IMR-90 (cell line): ENCODE data around the gene KDR. TPM values are rescaled to one million over a fixed set of nuclear protein-coding genes. Genes with fewer than 3 reads are reported as not detected.

Source experiments
- ATAC-seq: fragments of 200-7000 bp; cut with Tn5 transposase; 2 replicates; pipeline ENCODE4 v1.9.1; 2020; ENCODE audit warnings: low read depth, mild to moderate bottlenecking, moderate library complexity
- BruUV-seq: library from RNA; stranded (reverse); fragments of 400-500 nt; replicated peaks from 2 replicates; lab custom pipeline; 2021; lab: Mats Ljungman, UMichigan
- CTCF ChIA-PET: fragments of 300-600 bp; formaldehyde crosslinking; extraction: SDS; loops from one replicate; lab custom pipeline; 2021; ENCODE audit warnings: antibody characterized with exemption; lab: Yijun Ruan, JAX
- POLR2A ChIA-PET: fragments of 300-600 bp; sonication (Branson Sonifier 250); formaldehyde crosslinking; loops from one replicate; lab custom pipeline; 2022; ENCODE audit warnings: antibody characterized with exemption; ENCODE audit not compliant: unreplicated experiment; lab: Charles Lee
- DNase-seq: peaks from one replicate; pipeline ENCODE4 v3.0.0; 2013
- H2AFZ ChIP-seq: replicated peaks from 2 replicates; pipeline ENCODE3; 2013; ENCODE audit warnings: low read length, mild to moderate bottlenecking; ENCODE audit not compliant: poor library complexity
- H2AK5ac ChIP-seq: 2 replicates; pipeline ENCODE4 v1.6.1; 2013; ENCODE audit warnings: low read depth, low read length, inconsistent platforms
- H2AK9ac ChIP-seq: replicated peaks from 2 replicates; pipeline ENCODE3; 2013; ENCODE audit warnings: mild to moderate bottlenecking, low read depth, low read length, moderate library complexity; ENCODE audit not compliant: poor library complexity
- H2BK120ac ChIP-seq: 2 replicates; pipeline ENCODE4 v1.6.1; 2013; ENCODE audit warnings: low read depth, low read length, inconsistent platforms
- H2BK15ac ChIP-seq: 3 replicates; pipeline ENCODE4 v1.6.1; 2013; ENCODE audit warnings: low read depth, low read length, inconsistent platforms
- H2BK20ac ChIP-seq: 2 replicates; pipeline ENCODE4 v1.6.1; 2013; ENCODE audit warnings: low read depth, mild to moderate bottlenecking, inconsistent platforms, low read length, moderate library complexity
- H2BK5ac ChIP-seq: 2 replicates; pipeline ENCODE4 v1.6.1; 2013; ENCODE audit warnings: mild to moderate bottlenecking, low read depth, low read length, inconsistent platforms; ENCODE audit not compliant: poor library complexity, severe bottlenecking
- H3K14ac ChIP-seq: replicated peaks from 2 replicates; pipeline ENCODE4 v1.6.1; 2013; ENCODE audit warnings: low read depth, low read length, inconsistent platforms
- H3K18ac ChIP-seq: 2 replicates; pipeline ENCODE4 v1.6.1; 2013; ENCODE audit warnings: low read depth, low read length, control low read depth
- H3K23ac ChIP-seq: 2 replicates; pipeline ENCODE4 v1.6.1; 2013; ENCODE audit warnings: low read depth, low read length, inconsistent platforms
- H3K27ac ChIP-seq: 2 replicates; pipeline ENCODE4 v1.5.1; 2013; ENCODE audit warnings: mild to moderate bottlenecking, control low read depth, low read length; ENCODE audit not compliant: insufficient read depth
- H3K27me3 ChIP-seq: 2 replicates; pipeline ENCODE4 v1.6.1; 2013; ENCODE audit warnings: low read length; ENCODE audit not compliant: control insufficient read depth, insufficient read depth
- H3K36me3 ChIP-seq: 2 replicates; pipeline ENCODE4 v1.6.1; 2013; ENCODE audit warnings: low read length, mixed read lengths; ENCODE audit not compliant: control insufficient read depth, insufficient read depth
- H3K4ac ChIP-seq: 2 replicates; pipeline ENCODE4 v1.6.1; 2013; ENCODE audit warnings: low read depth, low read length, inconsistent platforms
- H3K4me1 ChIP-seq: 2 replicates; pipeline ENCODE4 v1.6.1; 2013; ENCODE audit warnings: low read length, mixed read lengths; ENCODE audit not compliant: control insufficient read depth, insufficient read depth
- H3K4me2 ChIP-seq: 2 replicates; pipeline ENCODE4 v1.6.1; 2013; ENCODE audit warnings: low read depth, mild to moderate bottlenecking, control low read depth, low read length, moderate library complexity
- H3K4me3 ChIP-seq: 2 replicates; pipeline ENCODE4 v1.5.1; 2013; ENCODE audit warnings: low read depth, mild to moderate bottlenecking, control low read depth, low read length, moderate library complexity; ENCODE audit not compliant: insufficient read depth
- H3K56ac ChIP-seq: 2 replicates; pipeline ENCODE4 v1.6.1; 2013; ENCODE audit warnings: low read length, inconsistent platforms; ENCODE audit not compliant: insufficient read depth; ENCODE audit errors: extremely low read depth
- H3K79me1 ChIP-seq, 2 experiments: 2 replicates each; pipeline ENCODE4 v1.6.1; 2013; ENCODE audit warnings: low read length in 2 of 2, inconsistent platforms in 1 of 2, low read depth in 1 of 2
- H3K9ac ChIP-seq: 2 replicates; pipeline ENCODE4 v1.6.1; 2013; ENCODE audit warnings: low read depth, low read length, control low read depth
- H3K9me1 ChIP-seq: 2 replicates; pipeline ENCODE4 v1.6.1; 2013; ENCODE audit warnings: low read length, inconsistent platforms; ENCODE audit not compliant: insufficient read depth
- H3K9me3 ChIP-seq: 2 replicates; pipeline ENCODE4 v1.6.1; 2013; ENCODE audit warnings: low read length; ENCODE audit not compliant: control insufficient read depth, insufficient read depth
- H4K20me1 ChIP-seq: 2 replicates; pipeline ENCODE4 v1.6.1; 2013; ENCODE audit warnings: low read length, inconsistent platforms; ENCODE audit not compliant: insufficient read depth
- H4K5ac ChIP-seq: 2 replicates; pipeline ENCODE4 v1.6.1; 2013; ENCODE audit warnings: mild to moderate bottlenecking, low read depth, low read length, control low read depth
- H4K8ac ChIP-seq, 2 experiments: 2 replicates each; pipeline ENCODE4 v1.6.1; 2013; ENCODE audit warnings: low read depth in 2 of 2, low read length in 2 of 2, control low read depth in 1 of 2, inconsistent platforms in 1 of 2
- H4K91ac ChIP-seq: 2 replicates; pipeline ENCODE4 v1.6.1; 2013; ENCODE audit warnings: low read depth, low read length, inconsistent platforms; ENCODE audit not compliant: insufficient read depth
- BHLHE40 ChIP-seq: fragments of 150-350 bp; IDR thresholded peaks from 2 replicates; pipeline ENCODE4 v1.6.1; 2016; ENCODE audit warnings: mild to moderate bottlenecking, low read depth, low read length
- CEBPB ChIP-seq: IDR thresholded peaks from 2 replicates; pipeline ENCODE4 v1.6.1; 2012; ENCODE audit warnings: low read depth, low read length, improper control_type of control experiment
- CHD1 ChIP-seq: IDR thresholded peaks from 2 replicates; pipeline ENCODE4 v1.6.1; 2012; ENCODE audit warnings: low read depth, low read length, improper control_type of control experiment
- FOS ChIP-seq: fragments of 150-350 bp; IDR thresholded peaks from 2 replicates; pipeline ENCODE4 v1.6.1; 2016; ENCODE audit warnings: low read depth, low read length
- MAFK ChIP-seq: IDR thresholded peaks from 2 replicates; pipeline ENCODE4 v1.6.1; 2012; ENCODE audit warnings: low read depth, low read length, improper control_type of control experiment
- MAZ ChIP-seq: IDR thresholded peaks from 2 replicates; pipeline ENCODE4 v1.6.1; 2012; ENCODE audit warnings: low read depth, mild to moderate bottlenecking, low read length, improper control_type of control experiment, moderate library complexity, borderline replicate concordance
- MXI1 ChIP-seq: IDR thresholded peaks from 2 replicates; pipeline ENCODE4 v1.6.1; 2012; ENCODE audit warnings: low read depth, mild to moderate bottlenecking, low read length, moderate library complexity, borderline replicate concordance
- NFE2L2 ChIP-seq: fragments of 150-350 bp; IDR thresholded peaks from 2 replicates; pipeline ENCODE4 v1.6.1; 2016; ENCODE audit warnings: low read depth, mild to moderate bottlenecking, low read length
- POLR2A ChIP-seq: IDR thresholded peaks from 2 replicates; pipeline ENCODE4 v1.6.1; 2012; ENCODE audit warnings: mild to moderate bottlenecking, low read depth, low read length
- RAD21 ChIP-seq: IDR thresholded peaks from 2 replicates; pipeline ENCODE4 v1.6.1; 2012; ENCODE audit warnings: low read length, improper control_type of control experiment
- RCOR1 ChIP-seq: IDR thresholded peaks from 2 replicates; pipeline ENCODE4 v1.6.1; 2012; ENCODE audit warnings: mild to moderate bottlenecking, low read length, improper control_type of control experiment; ENCODE audit not compliant: insufficient replicate concordance
- RFX5 ChIP-seq: IDR thresholded peaks from 2 replicates; pipeline ENCODE4 v1.8.0; 2012; ENCODE audit warnings: low read depth, mild to moderate bottlenecking, low read length, moderate library complexity
- SMC3 ChIP-seq: fragments of 150-350 bp; IDR thresholded peaks from 2 replicates; pipeline ENCODE4 v1.6.1; 2016; ENCODE audit warnings: low read depth, mild to moderate bottlenecking, antibody characterized with exemption, low read length, moderate library complexity
- WGBS, 2 experiments: methylation state at CpG; one replicate each; pipeline versions ENCODE4 v1.1.5 to v1.1.7; 2013; ENCODE audit warnings: missing lambda C conversion rate in 2 of 2; ENCODE audit not compliant: insufficient read length in 1 of 2; ENCODE audit errors: extremely low coverage in 2 of 2; 5-methylcytosine and 5-hydroxymethylcytosine counted together
- dilution Hi-C: fragments of 300-500 bp; cut with HindIII; formaldehyde crosslinking; loops from one replicate; pipeline ENCODE4 v1.14.3; 2018; ENCODE audit warnings: low sequenced_read_pairs; ENCODE audit not compliant: unreplicated experiment
- in situ Hi-C: fragments of 300-500 bp; cut with MboI; formaldehyde crosslinking; loops from 3 replicates; pipeline ENCODE4 v1.14.3; 2019; ENCODE audit warnings: low sequenced_read_pairs, inconsistent platforms, mixed read lengths
- intact Hi-C: fragments of 100-400 bp; cut with micrococcal nuclease; formaldehyde crosslinking; loops from 2 replicates; pipeline ENCODE4 v1.10.0; 2022
- polyA plus RNA-seq, 3 experiments: library from polyadenylated mRNA; depleted of rRNA; stranded (reverse); fragments of >200 nt; gene quantifications; 2 replicates each; pipeline ENCODE4 v1.2.3, GENCODE V29; 2012; ENCODE audit warnings: low replicate concordance in 1 of 3
- total RNA-seq: library from RNA; depleted of rRNA; stranded (reverse); fragments of >200 nt; gene quantifications from 2 replicates; pipeline ENCODE4 v1.2.3, GENCODE V29; 2012
- TF ChIP-seq, protein P1 (sequence below): conservative IDR thresholded peaks from 2 replicates; pipeline ENCODE4 v1.5.1; 2012; ENCODE audit warnings: mild to moderate bottlenecking, low read depth, low read length, improper control_type of control experiment
- TF ChIP-seq, protein P2 (sequence below): fragments of 150-350 bp; IDR thresholded peaks from 2 replicates; pipeline ENCODE4 v1.6.1; 2016; ENCODE audit warnings: low read depth, mild to moderate bottlenecking, low read length, moderate library complexity, borderline replicate concordance
- TF ChIP-seq, protein P3 (sequence below): fragments of 150-350 bp; IDR thresholded peaks from 2 replicates; pipeline ENCODE4 v1.6.1; 2017; ENCODE audit warnings: mild to moderate bottlenecking, antibody characterized with exemption, low read length, low read depth

The KDR gene
- total and polyA plus RNA-seq, 2 of the 4 experiments (the other 2 are of a cell fraction): not detected

DNA sequence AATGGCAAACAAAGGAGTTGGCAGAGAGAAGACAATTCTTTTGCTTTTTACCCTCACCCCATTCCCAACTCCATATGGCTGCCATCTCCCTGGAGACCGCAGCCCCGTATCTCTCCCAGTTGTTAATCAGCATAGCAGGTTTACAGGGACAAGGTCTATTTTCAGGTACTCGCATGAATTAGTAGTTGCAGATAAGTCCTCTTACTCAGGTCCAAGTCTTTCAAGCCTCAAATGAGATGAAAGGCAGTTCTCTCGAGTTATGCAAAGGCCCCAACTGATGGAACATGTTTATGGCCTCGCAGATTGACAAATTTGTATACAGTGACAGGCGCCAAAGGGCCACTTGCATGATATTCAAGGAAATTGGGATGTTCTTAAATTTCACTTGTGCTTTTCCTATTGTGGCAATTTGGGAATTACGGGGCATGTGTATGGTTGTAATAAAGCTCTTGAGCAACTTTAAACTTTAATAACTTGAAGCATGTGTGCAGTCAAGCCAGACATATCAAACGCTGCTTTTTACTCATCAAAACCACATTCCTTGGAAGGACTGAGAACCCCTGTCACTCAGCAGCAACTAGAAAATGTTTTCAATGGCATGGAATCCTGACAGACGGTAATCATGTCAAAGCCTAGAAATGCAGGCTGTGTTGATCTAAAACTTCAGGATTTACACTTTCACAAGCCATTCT is 45.1 kb downstream of the KDR start:
- H3K36me3 ChIP-seq: no peaks in the 10 kb centered on the region
- H3K18ac ChIP-seq: no peak overlapping the region
- H3K56ac ChIP-seq: no peak overlapping the region
- H4K91ac ChIP-seq: no peak overlapping the region
- TF ChIP-seq CEBPB: no peak
- no peak for TF ChIP-seq MAFK
- TF ChIP-seq FOS: no peak
- TF ChIP-seq MXI1: no peak
- TF ChIP-seq RCOR1: no peak
- TF ChIP-seq POLR2A: no peak
- TF ChIP-seq, protein P1, sequence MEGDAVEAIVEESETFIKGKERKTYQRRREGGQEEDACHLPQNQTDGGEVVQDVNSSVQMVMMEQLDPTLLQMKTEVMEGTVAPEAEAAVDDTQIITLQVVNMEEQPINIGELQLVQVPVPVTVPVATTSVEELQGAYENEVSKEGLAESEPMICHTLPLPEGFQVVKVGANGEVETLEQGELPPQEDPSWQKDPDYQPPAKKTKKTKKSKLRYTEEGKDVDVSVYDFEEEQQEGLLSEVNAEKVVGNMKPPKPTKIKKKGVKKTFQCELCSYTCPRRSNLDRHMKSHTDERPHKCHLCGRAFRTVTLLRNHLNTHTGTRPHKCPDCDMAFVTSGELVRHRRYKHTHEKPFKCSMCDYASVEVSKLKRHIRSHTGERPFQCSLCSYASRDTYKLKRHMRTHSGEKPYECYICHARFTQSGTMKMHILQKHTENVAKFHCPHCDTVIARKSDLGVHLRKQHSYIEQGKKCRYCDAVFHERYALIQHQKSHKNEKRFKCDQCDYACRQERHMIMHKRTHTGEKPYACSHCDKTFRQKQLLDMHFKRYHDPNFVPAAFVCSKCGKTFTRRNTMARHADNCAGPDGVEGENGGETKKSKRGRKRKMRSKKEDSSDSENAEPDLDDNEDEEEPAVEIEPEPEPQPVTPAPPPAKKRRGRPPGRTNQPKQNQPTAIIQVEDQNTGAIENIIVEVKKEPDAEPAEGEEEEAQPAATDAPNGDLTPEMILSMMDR: no peak
- TF ChIP-seq, protein P2, sequence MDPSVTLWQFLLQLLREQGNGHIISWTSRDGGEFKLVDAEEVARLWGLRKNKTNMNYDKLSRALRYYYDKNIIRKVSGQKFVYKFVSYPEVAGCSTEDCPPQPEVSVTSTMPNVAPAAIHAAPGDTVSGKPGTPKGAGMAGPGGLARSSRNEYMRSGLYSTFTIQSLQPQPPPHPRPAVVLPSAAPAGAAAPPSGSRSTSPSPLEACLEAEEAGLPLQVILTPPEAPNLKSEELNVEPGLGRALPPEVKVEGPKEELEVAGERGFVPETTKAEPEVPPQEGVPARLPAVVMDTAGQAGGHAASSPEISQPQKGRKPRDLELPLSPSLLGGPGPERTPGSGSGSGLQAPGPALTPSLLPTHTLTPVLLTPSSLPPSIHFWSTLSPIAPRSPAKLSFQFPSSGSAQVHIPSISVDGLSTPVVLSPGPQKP: no peak
- TF ChIP-seq RFX5: no peak
- TF ChIP-seq NFE2L2: no peak
- no peak for TF ChIP-seq CHD1
- TF ChIP-seq, protein P3, sequence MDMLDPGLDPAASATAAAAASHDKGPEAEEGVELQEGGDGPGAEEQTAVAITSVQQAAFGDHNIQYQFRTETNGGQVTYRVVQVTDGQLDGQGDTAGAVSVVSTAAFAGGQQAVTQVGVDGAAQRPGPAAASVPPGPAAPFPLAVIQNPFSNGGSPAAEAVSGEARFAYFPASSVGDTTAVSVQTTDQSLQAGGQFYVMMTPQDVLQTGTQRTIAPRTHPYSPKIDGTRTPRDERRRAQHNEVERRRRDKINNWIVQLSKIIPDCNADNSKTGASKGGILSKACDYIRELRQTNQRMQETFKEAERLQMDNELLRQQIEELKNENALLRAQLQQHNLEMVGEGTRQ: no peak
- TF ChIP-seq BHLHE40: no peak
- no peak for TF ChIP-seq MAZ
- TF ChIP-seq RAD21: no peak
- no peak for TF ChIP-seq SMC3
- H2BK120ac ChIP-seq: no peak overlapping the region
- no peak overlapping the region for H3K14ac ChIP-seq
- BruUV-seq: no TSS peak
- no peaks in the 10 kb centered on the region for H3K9me3 ChIP-seq
- in situ Hi-C loops (no loop called here), intact Hi-C loops (no loop called here), dilution Hi-C loops (no loop called here)
- no peak overlapping the region for H2BK5ac ChIP-seq
- H4K5ac ChIP-seq: no peak overlapping the region
- H3K27ac ChIP-seq: no peak overlapping the region
- H4K8ac ChIP-seq: no peak overlapping the region
- H2BK20ac ChIP-seq: no peak overlapping the region
- DNase-seq (no peak), ATAC-seq (no peak)
- H3K23ac ChIP-seq: no peak overlapping the region
- H3K4ac ChIP-seq: no peak overlapping the region
- ChIA-PET CTCF (no interaction called here), POLR2A (no interaction called here)
- H4K20me1 ChIP-seq: no peaks in the 10 kb centered on the region
- no peaks in the 10 kb centered on the region for H3K4me1 ChIP-seq
- 76% methylated on average over 3 of the region's 9 CpGs; no CpG with 5 or more reads in 1 of the 2 experiments for WGBS, 2 experiments
- no peak overlapping the region for H2AK9ac ChIP-seq
- H3K79me1 ChIP-seq: no peaks in the 10 kb centered on the region
- no peak overlapping the region for H3K4me2 ChIP-seq
- no peak overlapping the region for H2AFZ ChIP-seq
- no peak overlapping the region for H2BK15ac ChIP-seq
- H3K9ac ChIP-seq: no peak overlapping the region
- no peak overlapping the region for H3K4me3 ChIP-seq
- H2AK5ac ChIP-seq: no peak overlapping the region
- peaks cover 5% of the 10 kb centered on the region for H3K27me3 ChIP-seq
- H3K9me1 ChIP-seq: no peaks in the 10 kb centered on the region
